ENCODE results near the gene STAMBPL1.

Gene STAMBPL1

DNA sequence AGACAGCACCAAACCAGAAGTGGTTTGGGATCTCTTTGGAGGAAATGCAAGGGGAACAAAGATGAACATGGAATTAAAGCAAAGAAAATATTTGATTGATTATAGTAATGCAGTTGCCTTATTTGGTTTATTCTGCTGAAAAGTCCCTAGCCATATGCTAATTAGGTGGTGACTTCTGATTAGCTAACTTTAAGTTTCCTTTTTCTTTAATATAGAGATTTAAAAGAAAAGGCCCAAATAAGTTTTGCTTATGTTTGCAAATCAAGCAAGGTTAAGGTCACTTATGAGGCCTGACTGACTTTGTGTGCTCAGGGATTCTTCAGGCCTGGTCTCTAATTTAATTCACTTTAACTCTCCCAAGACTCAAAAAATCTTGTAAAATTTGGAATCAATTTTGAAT, 22.2 kb upstream of the STAMBPL1 start:
- H3K4me1 ChIP-seq (ENCODE audit: control insufficient read depth, insufficient read depth, low read length) = no peaks in the 10 kb centered on the region
- no peak overlapping the region for H3K4me3 ChIP-seq (ENCODE audit: low read length in 2 of 2)
- H3K36me3 ChIP-seq (ENCODE audit: control insufficient read depth in 2 of 2, insufficient read depth in 2 of 2, low read length in 2 of 2) = no peaks in the 10 kb centered on the region
- H3K9ac ChIP-seq (ENCODE audit: low read length in 2 of 2) = no peak overlapping the region
- no peaks in the 10 kb centered on the region for H3K9me3 ChIP-seq (ENCODE audit: control insufficient read depth in 2 of 2, low read length in 2 of 2)
- no peak overlapping the region for H3K27ac ChIP-seq (ENCODE audit: low read length)
- H3K27me3 ChIP-seq (ENCODE audit: control insufficient read depth in 1 of 2, insufficient read depth in 2 of 2, low read length in 2 of 2) = no peaks in the 10 kb centered on the region

GRCh38 chr10:88858491-88858890, 21.6 kb upstream of the STAMBPL1 start:
- Histone ChIP-seq H3K9ac (ENCODE audit: low read length in 2 of 2) (no peak overlapping the region), H3K27me3 (ENCODE audit: control insufficient read depth in 1 of 2, insufficient read depth in 2 of 2, low read length in 2 of 2) (no peaks in the 10 kb centered on the region), H3K9me3 (ENCODE audit: control insufficient read depth in 2 of 2, low read length in 2 of 2) (no peaks in the 10 kb centered on the region), H3K4me1 (ENCODE audit: control insufficient read depth, insufficient read depth, low read length) (no peaks in the 10 kb centered on the region), H3K4me3 (ENCODE audit: low read length in 2 of 2) (no peak overlapping the region), H3K36me3 (ENCODE audit: control insufficient read depth in 2 of 2, insufficient read depth in 2 of 2, low read length in 2 of 2) (no peaks in the 10 kb centered on the region), H3K27ac (ENCODE audit: low read length) (no peak overlapping the region)

GRCh38 chr10:88861036-88861435, 19.0 kb upstream of the STAMBPL1 start:
- H3K9me3 ChIP-seq (ENCODE audit: control insufficient read depth in 2 of 2, low read length in 2 of 2) = no peaks in the 10 kb centered on the region
- H3K4me3 ChIP-seq (ENCODE audit: low read length in 2 of 2) = no peak overlapping the region
- H3K27me3 ChIP-seq (ENCODE audit: control insufficient read depth in 1 of 2, insufficient read depth in 2 of 2, low read length in 2 of 2) = no peaks in the 10 kb centered on the region
- H3K36me3 ChIP-seq (ENCODE audit: control insufficient read depth in 2 of 2, insufficient read depth in 2 of 2, low read length in 2 of 2) = no peaks in the 10 kb centered on the region
- no peak overlapping the region for H3K9ac ChIP-seq (ENCODE audit: low read length in 2 of 2)
- H3K27ac ChIP-seq (ENCODE audit: low read length) = no peak overlapping the region
- H3K4me1 ChIP-seq (ENCODE audit: control insufficient read depth, insufficient read depth, low read length) = no peaks in the 10 kb centered on the region

- Histone ChIP-seq H3K9ac (ENCODE audit: low read length in 2 of 2) (no peak overlapping the region), H3K4me3 (ENCODE audit: low read length in 2 of 2) (no peak overlapping the region), H3K27me3 (ENCODE audit: control insufficient read depth in 1 of 2, insufficient read depth in 2 of 2, low read length in 2 of 2) (no peaks in the 10 kb centered on the region), H3K36me3 (ENCODE audit: control insufficient read depth in 2 of 2, insufficient read depth in 2 of 2, low read length in 2 of 2) (no peaks in the 10 kb centered on the region), H3K4me1 (ENCODE audit: control insufficient read depth, insufficient read depth, low read length) (no peaks in the 10 kb centered on the region), H3K27ac (ENCODE audit: low read length) (no peak overlapping the region), H3K9me3 (ENCODE audit: control insufficient read depth in 2 of 2, low read length in 2 of 2) (no peaks in the 10 kb centered on the region)
These were observed 14.7 kb upstream of the STAMBPL1 start for GRCh38 chr10:88865281-88865876.

DNA sequence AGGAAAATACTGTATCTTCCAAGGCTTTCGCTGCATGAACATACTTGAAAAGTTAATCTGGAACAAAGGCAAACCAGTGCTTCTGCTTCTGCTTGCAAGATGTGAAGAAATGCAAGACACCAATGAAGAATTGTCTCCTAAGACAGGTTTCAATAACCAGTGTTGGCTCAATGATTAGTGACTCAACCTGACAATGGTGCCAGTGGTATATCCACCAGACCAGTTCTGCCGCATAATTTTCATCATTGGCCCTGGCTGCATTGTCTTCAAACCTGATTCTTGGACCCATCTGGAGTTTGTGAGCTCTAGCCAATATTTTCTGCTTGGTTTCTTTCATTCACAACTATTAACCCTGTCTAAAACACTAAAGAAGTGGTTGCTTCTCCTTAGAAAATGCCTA, 13.6 kb upstream of the STAMBPL1 start:
- Histone ChIP-seq H3K27me3 (ENCODE audit: control insufficient read depth in 1 of 2, insufficient read depth in 2 of 2, low read length in 2 of 2) (no peaks in the 10 kb centered on the region), H3K27ac (ENCODE audit: low read length) (no peak overlapping the region), H3K4me1 (ENCODE audit: control insufficient read depth, insufficient read depth, low read length) (no peaks in the 10 kb centered on the region), H3K4me3 (ENCODE audit: low read length in 2 of 2) (no peak overlapping the region), H3K9me3 (ENCODE audit: control insufficient read depth in 2 of 2, low read length in 2 of 2) (no peaks in the 10 kb centered on the region), H3K9ac (ENCODE audit: low read length in 2 of 2) (no peak overlapping the region), H3K36me3 (ENCODE audit: control insufficient read depth in 2 of 2, insufficient read depth in 2 of 2, low read length in 2 of 2) (no peaks in the 10 kb centered on the region)

GRCh38 chr10:88870089-88870488, 10.0 kb upstream of the STAMBPL1 start:
- Histone ChIP-seq H3K4me3 (ENCODE audit: low read length in 2 of 2) (no peak overlapping the region), H3K9ac (ENCODE audit: low read length in 2 of 2) (no peak overlapping the region)

DNA sequence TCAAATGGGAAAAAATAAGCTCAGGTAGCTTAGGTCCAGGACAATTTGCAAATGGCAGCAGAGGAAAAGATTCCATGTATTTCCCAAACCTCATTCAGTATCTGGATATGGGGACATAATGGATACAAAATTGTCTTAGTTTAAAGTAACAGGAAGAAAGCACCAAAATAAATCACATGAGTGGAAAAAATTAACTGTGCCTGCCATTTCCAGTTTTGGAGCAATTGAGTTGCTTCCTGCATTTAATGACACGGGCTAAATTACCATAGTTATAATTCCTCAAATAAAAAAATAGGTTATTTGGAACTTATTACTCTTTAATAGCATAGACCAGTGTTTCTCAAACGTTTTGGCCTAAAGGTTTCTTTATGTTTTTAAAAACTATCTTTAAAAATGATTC, 6.3 kb upstream of the STAMBPL1 start:
- Histone ChIP-seq H3K36me3 (ENCODE audit: control insufficient read depth in 2 of 2, insufficient read depth in 2 of 2, low read length in 2 of 2) (no peaks in the 10 kb centered on the region), H3K27me3 (ENCODE audit: control insufficient read depth in 1 of 2, insufficient read depth in 2 of 2, low read length in 2 of 2) (no peaks in the 10 kb centered on the region), H3K4me1 (ENCODE audit: control insufficient read depth, insufficient read depth, low read length) (no peaks in the 10 kb centered on the region), H3K9ac (ENCODE audit: low read length in 2 of 2) (no peak overlapping the region), H3K4me3 (ENCODE audit: low read length in 2 of 2) (no peak overlapping the region), H3K9me3 (ENCODE audit: control insufficient read depth in 2 of 2, low read length in 2 of 2) (no peaks in the 10 kb centered on the region), H3K27ac (ENCODE audit: low read length) (no peak overlapping the region)

More at GRCh38 chr10:88870089-88870488, 10.0 kb upstream of the STAMBPL1 start:
- Histone ChIP-seq H3K27me3 (ENCODE audit: control insufficient read depth in 1 of 2, insufficient read depth in 2 of 2, low read length in 2 of 2) (no peaks in the 10 kb centered on the region), H3K4me1 (ENCODE audit: control insufficient read depth, insufficient read depth, low read length) (no peaks in the 10 kb centered on the region), H3K27ac (ENCODE audit: low read length) (no peak overlapping the region), H3K9me3 (ENCODE audit: control insufficient read depth in 2 of 2, low read length in 2 of 2) (no peaks in the 10 kb centered on the region), H3K36me3 (ENCODE audit: control insufficient read depth in 2 of 2, insufficient read depth in 2 of 2, low read length in 2 of 2) (no peaks in the 10 kb centered on the region)

GRCh38 chr10:88874281-88874680, 5.8 kb upstream of the STAMBPL1 start:
- no peaks in the 10 kb centered on the region for H3K27me3 ChIP-seq (ENCODE audit: control insufficient read depth in 1 of 2, insufficient read depth in 2 of 2, low read length in 2 of 2)
- no peak overlapping the region for H3K4me3 ChIP-seq (ENCODE audit: low read length in 2 of 2)
- no peaks in the 10 kb centered on the region for H3K9me3 ChIP-seq (ENCODE audit: control insufficient read depth in 2 of 2, low read length in 2 of 2)
- no peaks in the 10 kb centered on the region for H3K4me1 ChIP-seq (ENCODE audit: control insufficient read depth, insufficient read depth, low read length)
- no peaks in the 10 kb centered on the region for H3K36me3 ChIP-seq (ENCODE audit: control insufficient read depth in 2 of 2, insufficient read depth in 2 of 2, low read length in 2 of 2)
- H3K27ac ChIP-seq (ENCODE audit: low read length) = no peak overlapping the region
- no peak overlapping the region for H3K9ac ChIP-seq (ENCODE audit: low read length in 2 of 2)

DNA sequence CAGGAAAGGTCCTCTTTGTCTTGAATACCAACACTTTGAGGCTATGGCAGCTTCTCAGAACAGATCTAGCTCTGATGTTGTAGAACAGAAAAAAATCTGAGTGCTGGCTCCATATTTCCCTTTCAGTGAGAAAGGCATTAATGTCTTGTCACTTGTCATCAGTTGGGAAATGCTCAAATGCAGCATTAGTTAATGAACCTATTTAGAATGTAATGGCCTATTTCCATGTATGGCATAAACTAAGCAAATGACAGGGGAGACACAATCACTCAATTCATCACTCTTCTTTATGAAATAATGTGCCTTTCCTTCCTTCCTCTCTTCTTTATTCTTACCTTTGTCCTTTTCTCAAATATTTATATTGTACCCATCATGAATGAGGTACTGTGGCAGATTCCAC, 5.0 kb upstream of the STAMBPL1 start:
- H3K4me3 ChIP-seq (ENCODE audit: low read length in 2 of 2) = no peak overlapping the region

GRCh38 chr10:88877298-88877697, 2.7 kb upstream of the STAMBPL1 start:
- Histone ChIP-seq H3K27me3 (ENCODE audit: control insufficient read depth in 1 of 2, insufficient read depth in 2 of 2, low read length in 2 of 2) (no peaks in the 10 kb centered on the region), H3K36me3 (ENCODE audit: control insufficient read depth in 2 of 2, insufficient read depth in 2 of 2, low read length in 2 of 2) (no peaks in the 10 kb centered on the region), H3K4me3 (ENCODE audit: low read length in 2 of 2) (no peak overlapping the region), H3K27ac (ENCODE audit: low read length) (no peak overlapping the region), H3K9me3 (ENCODE audit: control insufficient read depth in 2 of 2, low read length in 2 of 2) (no peaks in the 10 kb centered on the region), H3K4me1 (ENCODE audit: control insufficient read depth, insufficient read depth, low read length) (peaks cover 5% of the 10 kb centered on the region), H3K9ac (ENCODE audit: low read length in 2 of 2) (no peak overlapping the region)

More for the DNA sequence above, 5.0 kb upstream of the STAMBPL1 start:
- Histone ChIP-seq H3K9ac (ENCODE audit: low read length in 2 of 2) (no peak overlapping the region), H3K36me3 (ENCODE audit: control insufficient read depth in 2 of 2, insufficient read depth in 2 of 2, low read length in 2 of 2) (no peaks in the 10 kb centered on the region), H3K27me3 (ENCODE audit: control insufficient read depth in 1 of 2, insufficient read depth in 2 of 2, low read length in 2 of 2) (no peaks in the 10 kb centered on the region), H3K27ac (ENCODE audit: low read length) (no peak overlapping the region), H3K4me1 (ENCODE audit: control insufficient read depth, insufficient read depth, low read length) (peaks cover 4% of the 10 kb centered on the region), H3K9me3 (ENCODE audit: control insufficient read depth in 2 of 2, low read length in 2 of 2) (no peaks in the 10 kb centered on the region)

DNA sequence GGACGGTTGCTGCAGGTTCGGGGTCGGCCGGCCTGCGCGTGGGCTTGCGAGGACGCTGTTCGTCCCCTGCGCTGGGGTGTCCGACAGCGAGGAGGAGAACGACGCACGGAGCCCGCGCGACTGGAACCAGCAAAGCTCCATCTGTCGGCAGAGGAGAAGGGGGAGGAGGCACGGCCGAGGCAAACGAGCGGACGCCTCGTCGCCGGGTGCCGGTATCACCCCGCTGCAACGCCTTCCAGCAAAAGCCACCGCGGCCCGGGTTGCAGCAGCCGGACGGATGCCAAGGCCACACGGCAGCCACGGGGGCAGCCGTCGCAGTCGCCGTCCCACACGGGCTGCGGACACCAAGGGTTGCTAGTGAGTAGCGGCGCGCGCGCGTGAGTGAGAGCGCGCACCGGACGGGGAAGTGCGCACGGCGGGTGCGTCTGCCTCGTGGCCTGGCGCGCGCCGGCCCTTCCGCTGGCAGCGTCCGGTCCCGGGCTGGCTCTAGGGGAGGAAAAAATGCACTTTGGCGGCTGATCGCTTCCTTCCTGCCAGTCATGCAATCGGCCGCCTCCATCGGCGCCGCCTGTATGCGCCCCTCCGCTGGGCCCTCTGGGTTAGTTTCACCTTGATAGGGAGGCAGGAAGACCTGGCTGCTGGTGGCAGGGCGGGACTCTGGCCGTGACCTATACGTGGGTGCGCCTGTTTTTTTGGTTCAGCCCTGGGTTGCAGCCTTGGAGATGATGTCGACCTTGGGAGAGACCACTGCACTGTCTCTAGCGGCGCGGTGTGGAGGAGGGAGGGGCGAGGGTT, 434 bp downstream of the STAMBPL1 start:
- H3K27ac ChIP-seq (ENCODE audit: low read length) = peak overlapping the region; percentile 61
- no peaks in the 10 kb centered on the region for H3K27me3 ChIP-seq (ENCODE audit: control insufficient read depth in 1 of 2, insufficient read depth in 2 of 2, low read length in 2 of 2)
- no peaks in the 10 kb centered on the region for H3K9me3 ChIP-seq (ENCODE audit: control insufficient read depth in 2 of 2, low read length in 2 of 2)
- H3K4me3 ChIP-seq (ENCODE audit: low read length in 2 of 2) = peak overlapping the region; percentile 79 to 85
- H3K4me1 ChIP-seq (ENCODE audit: control insufficient read depth, insufficient read depth, low read length) = peaks cover 5% of the 10 kb centered on the region
- peak overlapping the region; percentile 66 to 75 for H3K9ac ChIP-seq (ENCODE audit: low read length in 2 of 2)
- no peaks in the 10 kb centered on the region for H3K36me3 ChIP-seq (ENCODE audit: control insufficient read depth in 2 of 2, insufficient read depth in 2 of 2, low read length in 2 of 2)
